ENCODE measurements around the gene P4HA2.

The P4HA2 gene

GRCh38 chr5:132209901-132210545, 17.6 kb downstream of the P4HA2 start:
- no peak for TF ChIP-seq CTCF (IDR thresholded peaks at IDR 0.05; ENCODE audit: insufficient read depth, low read length, poor library complexity, severe bottlenecking)

GRCh38 chr5:132209131-132209530, 18.5 kb downstream of the P4HA2 start:
- Histone ChIP-seq H3K27me3 (replicated peaks; ENCODE audit: control insufficient read depth, insufficient read depth, low read length) (no peaks in the 10 kb centered on the region; the same call in 1 of the 2 replicates), H3K4me3 (replicated peaks; ENCODE audit: low read depth, low read length) (no peak overlapping the region), H3K36me3 (ENCODE audit: control insufficient read depth, insufficient read depth, low read length) (no peaks in the 10 kb centered on the region)
- TF ChIP-seq CTCF (IDR thresholded peaks at IDR 0.05; ENCODE audit: insufficient read depth, low read length, poor library complexity, severe bottlenecking), result no peak
- DNase-seq (ENCODE audit: extremely low read depth, insufficient read length), result no peak

More at GRCh38 chr5:132209901-132210545, 17.6 kb downstream of the P4HA2 start:
- H3K36me3 ChIP-seq (ENCODE audit: control insufficient read depth, insufficient read depth, low read length), result no peaks in the 10 kb centered on the region
- no peaks in the 10 kb centered on the region; the same call in 1 of the 2 replicates for H3K27me3 ChIP-seq (replicated peaks; ENCODE audit: control insufficient read depth, insufficient read depth, low read length)
- H3K4me3 ChIP-seq (replicated peaks; ENCODE audit: low read depth, low read length), result no peak overlapping the region
- DNase-seq (ENCODE audit: extremely low read depth, insufficient read length), result no peak

DNA sequence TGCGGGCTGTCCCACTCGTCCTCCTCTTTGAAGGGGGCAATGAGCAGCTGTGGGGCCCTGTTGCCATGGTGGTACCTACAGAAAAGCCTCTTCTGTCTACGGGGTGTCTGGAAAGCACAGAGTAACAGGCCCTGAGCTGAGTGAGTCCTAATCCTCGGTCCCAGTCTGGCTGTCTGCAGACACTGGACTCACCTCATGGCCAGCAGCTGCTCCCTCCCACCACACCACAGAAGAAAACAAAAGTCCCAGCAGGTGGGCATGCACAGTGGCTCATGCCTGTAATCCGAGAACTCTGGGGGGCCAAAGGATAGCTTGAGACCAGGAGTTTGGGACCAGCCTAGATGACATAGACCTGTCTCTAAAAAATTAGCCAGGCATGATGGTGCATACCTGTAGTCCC, 19.9 kb downstream of the P4HA2 start:
- H3K36me3 ChIP-seq (ENCODE audit: control insufficient read depth, insufficient read depth, low read length), result no peaks in the 10 kb centered on the region
- no peak for TF ChIP-seq CTCF (IDR thresholded peaks at IDR 0.05; ENCODE audit: insufficient read depth, low read length, poor library complexity, severe bottlenecking)
- H3K27me3 ChIP-seq (replicated peaks; ENCODE audit: control insufficient read depth, insufficient read depth, low read length), result no peaks in the 10 kb centered on the region; the same call in 1 of the 2 replicates
- no peak overlapping the region for H3K4me3 ChIP-seq (replicated peaks; ENCODE audit: low read depth, low read length)
- DNase-seq (ENCODE audit: extremely low read depth, insufficient read length), result no peak

- TF ChIP-seq CTCF (IDR thresholded peaks at IDR 0.05; ENCODE audit: insufficient read depth, low read length, poor library complexity, severe bottlenecking), result no peak
- H3K36me3 ChIP-seq (ENCODE audit: control insufficient read depth, insufficient read depth, low read length), result no peaks in the 10 kb centered on the region
These were observed 20.9 kb downstream of the P4HA2 start for GRCh38 chr5:132206782-132207181.

DNA sequence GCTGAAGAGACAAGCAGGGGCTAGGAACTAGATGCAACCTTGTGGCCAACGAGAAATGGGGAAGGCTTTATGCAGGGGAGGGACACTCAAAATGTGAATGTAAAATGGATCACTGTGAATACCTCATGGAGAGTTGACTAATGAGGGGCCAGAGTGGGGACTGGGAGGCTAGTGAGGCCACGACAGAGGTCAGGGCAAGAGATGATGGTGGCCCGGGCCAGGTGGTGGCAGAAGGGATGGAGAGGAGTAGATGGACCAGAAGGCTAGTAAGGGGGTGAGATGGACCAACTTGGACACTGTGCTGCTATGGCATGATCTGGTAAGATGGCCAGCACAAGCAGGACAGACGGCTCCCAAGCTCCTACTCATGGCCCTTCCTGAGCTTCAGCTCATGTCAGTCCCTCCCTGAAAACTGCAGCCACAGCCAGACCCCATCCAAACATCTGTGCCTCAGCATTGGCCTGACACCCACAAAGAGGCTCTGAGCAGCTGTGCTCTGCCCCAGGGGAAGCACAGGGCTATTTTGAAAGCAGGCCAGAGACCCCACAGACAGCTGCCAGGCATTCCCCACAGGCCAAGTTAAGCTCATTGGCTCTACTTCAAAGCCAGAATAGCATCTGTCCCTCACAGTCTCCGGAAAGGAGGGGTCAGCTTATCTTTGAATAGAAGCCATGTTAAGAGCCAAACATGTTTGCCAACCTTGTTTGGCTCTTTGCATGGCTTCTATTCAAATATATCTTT, 22.1 kb downstream of the P4HA2 start:
- TF ChIP-seq CTCF (IDR thresholded peaks at IDR 0.05; ENCODE audit: insufficient read depth, low read length, poor library complexity, severe bottlenecking), result no peak
- Histone ChIP-seq H3K27me3 (replicated peaks; ENCODE audit: control insufficient read depth, insufficient read depth, low read length) (no peaks in the 10 kb centered on the region; the same call in 1 of the 2 replicates), H3K4me3 (replicated peaks; ENCODE audit: low read depth, low read length) (no peak overlapping the region), H3K36me3 (ENCODE audit: control insufficient read depth, insufficient read depth, low read length) (no peaks in the 10 kb centered on the region)
- DNase-seq (ENCODE audit: extremely low read depth, insufficient read length), result peak; percentile 27

More at GRCh38 chr5:132206782-132207181, 20.9 kb downstream of the P4HA2 start:
- Histone ChIP-seq H3K4me3 (replicated peaks; ENCODE audit: low read depth, low read length) (no peak overlapping the region), H3K27me3 (replicated peaks; ENCODE audit: control insufficient read depth, insufficient read depth, low read length) (no peaks in the 10 kb centered on the region; the same call in 1 of the 2 replicates)
- DNase-seq (ENCODE audit: extremely low read depth, insufficient read length), result no peak

Measured in GM06990 (cell line).